Thoracic aorta (tissue), 2 donors: Measurements from ENCODE around the gene CFAP46. TPM values are rescaled to one million over a fixed set of nuclear protein-coding genes. Genes with fewer than 3 reads are reported as not detected.
"Not testable (repeated sequence)": the region's sequence is repeated elsewhere in the genome, so short reads cannot be mapped to it uniquely, and the experiment has no call there.

ENCODE experiments used
- ATAC-seq: fragments of 150-250 bp; one replicate; pipeline ENCODE4 v1.8.0; 2017; ENCODE audit warnings: low read depth; ENCODE audit not compliant: insufficient number of reproducible peaks, low FRiP score
- DNase-seq: peaks from one replicate; pipeline ENCODE4 v3.0.0-alpha.2; 2020; ENCODE audit warnings: low spot score
- H3K27ac ChIP-seq, 2 donors: fragments of 200-600 bp; sonication (generic); 1 replicate in 1 of 2; 2 replicates in 1 of 2; pipeline ENCODE4 v1.5.1; 2016; ENCODE audit warnings: mild to moderate bottlenecking in 2 of 2, moderate library complexity in 2 of 2
- H3K27me3 ChIP-seq: fragments of 200-600 bp; sonication (generic); replicated peaks from 2 replicates; pipeline ENCODE4 v1.6.0; 2016; ENCODE audit warnings: mild to moderate bottlenecking; ENCODE audit not compliant: insufficient read depth
- H3K36me3 ChIP-seq: fragments of 200-600 bp; sonication (generic); one replicate; pipeline ENCODE4 v1.5.1; 2016
- H3K4me1 ChIP-seq, 2 donors: fragments of 200-600 bp; sonication (generic); 1 replicate in 1 of 2; 2 replicates in 1 of 2; pipeline versions ENCODE4 v1.5.1 to v1.6.0; 2016; ENCODE audit warnings: low read depth in 2 of 2, mild to moderate bottlenecking in 1 of 2; ENCODE audit not compliant: control insufficient read depth in 1 of 2
- H3K4me3 ChIP-seq: fragments of 200-600 bp; sonication (generic); 2 replicates; pipeline ENCODE4 v1.5.1; 2016; ENCODE audit warnings: mild to moderate bottlenecking
- H3K9me3 ChIP-seq: fragments of 200-600 bp; sonication (generic); 2 replicates; pipeline ENCODE4 v1.5.1; 2016
- total RNA-seq, 2 donors: library from RNA; depleted of rRNA; stranded (reverse); fragments of >200 nt; gene quantifications; one replicate each; pipeline versions ENCODE4 v1.1.0 to v1.2.3, GENCODE V29; 2016
- TF ChIP-seq, protein P1 (sequence below): fragments of 200-600 bp; sonication (generic); IDR thresholded peaks from one replicate; pipeline ENCODE4 v1.5.1; 2019; ENCODE audit warnings: antibody characterized with exemption

CFAP46 gene
- total RNA-seq, 2 donors from 2014 or later, result not detected

DNA sequence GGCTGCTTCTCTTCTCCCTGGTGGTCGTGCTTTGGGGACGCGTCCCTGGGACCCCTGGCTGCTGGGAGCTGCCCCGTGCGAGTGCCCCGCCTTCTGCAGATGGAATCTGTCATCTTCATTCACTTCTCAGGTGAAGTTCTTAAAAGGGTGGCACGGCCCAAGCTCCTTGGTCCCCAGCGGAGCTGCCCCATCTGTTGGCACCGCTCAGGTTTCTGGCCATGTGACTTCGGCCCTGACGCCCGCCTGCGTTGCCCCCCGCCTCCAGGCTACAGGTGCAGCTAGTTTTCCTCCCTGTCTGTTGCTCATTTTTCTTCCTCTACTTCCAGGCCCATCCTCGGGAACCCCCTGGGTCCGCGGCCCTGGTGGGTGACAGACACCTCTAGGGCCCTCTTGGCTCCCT, 149.6 kb downstream of the CFAP46 start:
- Histone ChIP-seq H3K27ac (no peak overlapping the region), H3K36me3 (no peaks in the 10 kb centered on the region), H3K9me3 (no peaks in the 10 kb centered on the region), H3K27me3 (no peaks in the 10 kb centered on the region), H3K4me3 (no peak overlapping the region), H3K4me1 (no peaks in the 10 kb centered on the region)
- DNase-seq (no peak), ATAC-seq (no peak)
- TF ChIP-seq, protein P1, sequence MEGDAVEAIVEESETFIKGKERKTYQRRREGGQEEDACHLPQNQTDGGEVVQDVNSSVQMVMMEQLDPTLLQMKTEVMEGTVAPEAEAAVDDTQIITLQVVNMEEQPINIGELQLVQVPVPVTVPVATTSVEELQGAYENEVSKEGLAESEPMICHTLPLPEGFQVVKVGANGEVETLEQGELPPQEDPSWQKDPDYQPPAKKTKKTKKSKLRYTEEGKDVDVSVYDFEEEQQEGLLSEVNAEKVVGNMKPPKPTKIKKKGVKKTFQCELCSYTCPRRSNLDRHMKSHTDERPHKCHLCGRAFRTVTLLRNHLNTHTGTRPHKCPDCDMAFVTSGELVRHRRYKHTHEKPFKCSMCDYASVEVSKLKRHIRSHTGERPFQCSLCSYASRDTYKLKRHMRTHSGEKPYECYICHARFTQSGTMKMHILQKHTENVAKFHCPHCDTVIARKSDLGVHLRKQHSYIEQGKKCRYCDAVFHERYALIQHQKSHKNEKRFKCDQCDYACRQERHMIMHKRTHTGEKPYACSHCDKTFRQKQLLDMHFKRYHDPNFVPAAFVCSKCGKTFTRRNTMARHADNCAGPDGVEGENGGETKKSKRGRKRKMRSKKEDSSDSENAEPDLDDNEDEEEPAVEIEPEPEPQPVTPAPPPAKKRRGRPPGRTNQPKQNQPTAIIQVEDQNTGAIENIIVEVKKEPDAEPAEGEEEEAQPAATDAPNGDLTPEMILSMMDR, result no peak

DNA sequence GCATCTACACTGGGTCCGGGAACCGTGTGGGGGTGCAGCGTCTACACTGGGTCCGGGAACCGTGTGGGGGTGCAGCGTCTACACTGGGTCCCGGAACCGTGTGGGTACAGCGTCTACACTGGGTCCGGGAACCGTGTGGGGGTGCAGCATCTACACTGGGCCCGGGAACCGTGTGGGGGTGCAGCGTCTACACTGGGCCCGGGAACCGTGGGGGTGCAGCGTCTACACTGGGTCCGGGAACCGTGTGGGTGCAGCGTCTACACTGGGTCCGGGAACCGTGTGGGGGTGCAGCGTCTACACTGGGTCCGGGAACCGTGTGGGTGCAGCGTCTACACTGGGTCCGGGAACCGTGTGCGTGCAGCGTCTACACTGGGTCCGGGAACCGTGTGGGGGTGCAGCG, 150.3 kb downstream of the CFAP46 start:
- H3K4me3 ChIP-seq, H3K27ac ChIP-seq, H3K27me3 ChIP-seq, DNase-seq, H3K4me1 ChIP-seq, H3K36me3 ChIP-seq, ATAC-seq, H3K9me3 ChIP-seq: not testable (repeated sequence)

DNA sequence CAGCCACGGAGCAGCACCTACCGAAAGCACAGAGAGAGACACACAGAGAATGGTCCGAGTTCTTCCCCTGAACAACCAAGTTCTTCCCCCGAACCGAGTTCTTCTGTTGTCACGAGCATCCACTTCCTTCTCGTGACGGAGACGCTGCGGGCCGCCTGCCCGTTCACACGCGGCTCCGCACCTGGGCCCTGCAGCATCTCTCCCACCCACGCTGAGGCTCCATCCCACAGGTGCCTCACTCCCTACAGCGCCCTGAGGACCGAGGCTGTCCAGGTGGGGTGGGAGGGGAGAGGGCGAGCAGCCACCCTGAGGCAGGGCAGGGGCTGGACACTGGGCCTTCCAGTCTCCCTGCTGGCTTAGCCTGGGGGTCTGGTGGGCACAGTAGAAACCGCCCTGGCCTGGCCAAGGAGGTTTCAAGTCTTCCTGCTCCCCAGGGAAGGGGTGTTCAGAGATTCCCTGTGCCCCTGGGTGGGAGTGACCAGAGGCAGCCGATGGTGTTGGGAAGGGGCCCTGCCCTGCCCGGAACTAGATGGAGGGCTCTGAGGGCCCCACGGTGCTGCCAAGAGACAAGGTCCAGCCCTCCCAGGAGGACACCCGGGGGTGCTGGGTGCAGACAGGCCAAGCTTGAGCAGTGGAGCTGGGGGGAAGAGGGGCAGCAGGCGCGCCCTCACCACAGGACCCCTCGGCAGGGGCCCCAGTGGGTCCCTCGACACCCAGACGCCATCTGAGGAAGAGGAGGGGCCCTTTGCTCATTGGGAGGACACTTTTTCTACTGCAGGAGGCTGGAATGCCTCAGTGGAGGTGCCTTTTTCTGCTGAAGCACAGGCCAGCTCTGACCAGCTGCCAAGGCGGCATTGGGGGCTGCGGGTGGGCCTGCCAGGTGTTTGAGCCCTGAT, 151.2 kb downstream of the CFAP46 start:
- ATAC-seq, result no peak
- Histone ChIP-seq H3K27me3 (no peaks in the 10 kb centered on the region), H3K27ac (no peak overlapping the region), H3K4me3 (no peak overlapping the region), H3K4me1 (peaks cover 4 to 12% of the 10 kb centered on the region in 2 donors), H3K9me3 (no peaks in the 10 kb centered on the region), H3K36me3 (no peaks in the 10 kb centered on the region)
- DNase-seq, result no peak
- TF ChIP-seq, protein P1, result no peak

DNA sequence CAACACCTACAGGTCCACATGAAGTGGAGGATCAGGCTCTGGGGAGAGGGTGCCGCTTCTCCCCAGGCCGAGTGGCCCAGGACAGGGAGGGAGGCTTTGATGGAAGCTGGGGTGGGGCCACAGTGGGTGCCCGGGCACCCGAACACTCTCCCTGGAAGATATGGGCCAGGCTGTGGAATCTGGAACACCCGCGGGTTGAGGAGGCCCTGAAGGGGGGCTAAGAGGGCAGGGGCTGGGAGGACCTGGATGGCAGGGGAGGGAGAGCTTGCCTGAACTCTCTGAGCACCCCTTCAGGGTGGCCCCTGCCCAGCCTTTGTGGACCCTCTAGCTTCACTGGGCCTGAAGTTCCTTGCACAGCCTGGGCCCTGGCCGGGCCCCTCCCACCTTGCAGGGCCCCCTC, 151.9 kb downstream of the CFAP46 start:
- TF ChIP-seq, protein P1, result no peak
- no peak overlapping the region for H3K4me3 ChIP-seq
- no peaks in the 10 kb centered on the region for H3K9me3 ChIP-seq
- H3K27me3 ChIP-seq, result no peaks in the 10 kb centered on the region
- H3K27ac ChIP-seq, result no peak overlapping the region
- no peak for ATAC-seq
- no peak for DNase-seq
- no peaks in the 10 kb centered on the region for H3K36me3 ChIP-seq
- H3K4me1 ChIP-seq, result peaks cover 4 to 12% of the 10 kb centered on the region in 2 donors

DNA sequence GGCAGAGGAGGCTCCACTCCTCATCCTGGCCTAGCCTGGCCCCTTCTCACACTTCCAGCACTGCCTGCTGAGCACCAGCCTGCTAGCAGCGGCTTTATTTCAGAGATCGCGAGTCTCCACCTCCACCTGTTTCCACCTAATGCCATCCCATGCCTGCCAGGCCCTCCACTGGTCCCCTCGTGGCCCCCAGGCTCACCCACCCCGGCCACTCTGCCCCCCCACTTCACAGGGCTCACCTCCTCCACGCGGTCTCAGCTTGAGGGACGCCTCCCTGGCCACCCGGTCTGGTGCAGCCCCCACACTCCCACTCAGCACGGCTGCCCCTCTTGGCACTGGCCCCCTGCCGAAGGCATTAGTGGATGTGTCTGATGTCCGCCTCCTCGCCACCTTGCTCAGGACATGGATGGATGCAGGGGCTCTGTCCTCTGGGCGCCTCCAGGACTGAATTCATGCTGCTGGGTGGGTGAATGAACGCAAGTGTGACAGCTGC, 152.7 kb downstream of the CFAP46 start:
- Histone ChIP-seq H3K4me3 (no peak overlapping the region), H3K4me1 (peaks cover 4 to 16% of the 10 kb centered on the region in 2 donors), H3K27me3 (no peaks in the 10 kb centered on the region), H3K9me3 (no peaks in the 10 kb centered on the region), H3K36me3 (no peaks in the 10 kb centered on the region), H3K27ac (no peak overlapping the region)
- TF ChIP-seq, protein P1, result no peak
- ATAC-seq (no peak), DNase-seq (no peak)
